Endothelial cell of umbilical vein (primary cell): ENCODE measurements around the gene FBXO7. TPM values are rescaled to one million over a fixed set of nuclear protein-coding genes. Genes with fewer than 3 reads are reported as not detected.
"Not testable (repeated sequence)": the region's sequence is repeated elsewhere in the genome, so short reads cannot be mapped to it uniquely, and the experiment has no call there.

ENCODE experiments used
- BruUV-seq: library from RNA; stranded (reverse); fragments of 400-500 nt; replicated peaks from 2 replicates; lab custom pipeline; 2021; lab: Mats Ljungman, UMichigan
- CTCF ChIA-PET: fragments of 300-600, 350-600 bp; sonication (Branson Sonifier 250); formaldehyde crosslinking; loops from one replicate; lab custom pipeline; 2021; ENCODE audit warnings: antibody characterized with exemption, inconsistent platforms; lab: Charles Lee
- POLR2A ChIA-PET: fragments of 300-600, 350-600 bp; sonication (Branson Sonifier 250); formaldehyde crosslinking; loops from one replicate; lab custom pipeline; 2021; ENCODE audit warnings: antibody characterized with exemption, inconsistent platforms; lab: Charles Lee
- DNase-seq: peaks from one replicate; pipeline ENCODE4 v3.0.0-alpha.2; 2011; ENCODE audit warnings: low read depth, low spot score
- FAIRE-seq: peaks from 2 replicates; lab custom pipeline; 2011; peaks lifted over from hg19 to GRCh38; lab: Jason Lieb, UNC
- H2AFZ ChIP-seq: 2 replicates; pipeline ENCODE4 v1.6.0; 2012; ENCODE audit warnings: low read depth, low read length, control low read depth, inconsistent platforms
- H3K27ac ChIP-seq: 2 replicates; pipeline ENCODE4 v1.5.1; 2011; ENCODE audit warnings: low read depth, mild to moderate bottlenecking, control low read depth, low read length, moderate library complexity; ENCODE audit not compliant: insufficient read depth
- H3K27me3 ChIP-seq, 2 experiments: 2 replicates each; pipeline versions ENCODE4 v1.6.0 to v1.6.1; 2011; ENCODE audit warnings: low read length in 2 of 2, mixed read lengths in 1 of 2; ENCODE audit not compliant: control insufficient read depth in 2 of 2, insufficient read depth in 2 of 2
- H3K36me3 ChIP-seq, 2 experiments: 2 replicates in 1 of 2; 3 replicates in 1 of 2; pipeline ENCODE4 v1.5.1; 2011; ENCODE audit warnings: low read length in 2 of 2, mild to moderate bottlenecking in 1 of 2, moderate library complexity in 1 of 2; ENCODE audit not compliant: control insufficient read depth in 2 of 2, insufficient read depth in 2 of 2; ENCODE audit errors: extremely low read depth in 1 of 2
- H3K4me1 ChIP-seq: 3 replicates; pipeline ENCODE4 v1.5.1; 2011; ENCODE audit warnings: mild to moderate bottlenecking, low read length; ENCODE audit not compliant: control insufficient read depth, insufficient read depth; ENCODE audit errors: extremely low read depth
- H3K4me2 ChIP-seq: 2 replicates; pipeline ENCODE4 v1.6.1; 2011; ENCODE audit warnings: low read length, control low read depth, mixed read lengths; ENCODE audit not compliant: insufficient read depth
- H3K4me3 ChIP-seq, 3 experiments: fragments of 200-600 bp in 1 of 3; sonication (generic), shearing (Covaris generic) in 1 of 3; replicated peaks in 1 of 3; 2 replicates each; pipeline ENCODE4 v1.5.1; 2011 to 2016; ENCODE audit warnings: control low read depth in 3 of 3, low read length in 3 of 3, mild to moderate bottlenecking in 2 of 3, inconsistent platforms in 1 of 3, low read depth in 1 of 3, moderate library complexity in 1 of 3; ENCODE audit not compliant: insufficient read depth in 1 of 3
- H3K79me2 ChIP-seq: 2 replicates; pipeline ENCODE4 v1.6.0; 2012; ENCODE audit warnings: low read length, inconsistent platforms; ENCODE audit not compliant: control insufficient read depth, insufficient read depth
- H3K9ac ChIP-seq: replicated peaks from 2 replicates; pipeline ENCODE3; 2011; ENCODE audit warnings: low read length, control low read depth; ENCODE audit not compliant: insufficient read depth; ENCODE audit errors: extremely low read depth
- H3K9me1 ChIP-seq: replicated peaks from 3 replicates; pipeline ENCODE4 v1.6.0; 2011; ENCODE audit warnings: mild to moderate bottlenecking, low read length; ENCODE audit not compliant: control insufficient read depth, insufficient read depth; ENCODE audit errors: extremely low read depth
- H3K9me3 ChIP-seq: replicated peaks from 2 replicates; pipeline ENCODE4 v1.5.1; 2012; ENCODE audit warnings: low read length, inconsistent platforms; ENCODE audit not compliant: control insufficient read depth, insufficient read depth
- H4K20me1 ChIP-seq: replicated peaks from 2 replicates; pipeline ENCODE3; 2011; ENCODE audit warnings: mild to moderate bottlenecking, low read length; ENCODE audit not compliant: control insufficient read depth, insufficient read depth; ENCODE audit errors: extremely low read depth
- CTCF ChIP-seq, 2 donors: IDR thresholded peaks; 1 replicate in 1 of 2; 2 replicates in 1 of 2; pipeline ENCODE4 v1.5.1; 2011; ENCODE audit warnings: low read length in 2 of 2, mild to moderate bottlenecking in 2 of 2, moderate library complexity in 2 of 2, control low read depth in 1 of 2, inconsistent platforms in 1 of 2, low read depth in 1 of 2; ENCODE audit not compliant: insufficient read depth in 1 of 2; ENCODE audit errors: extremely low read depth in 1 of 2
- EZH2 ChIP-seq: IDR thresholded peaks from 2 replicates; pipeline ENCODE4 v1.6.1; 2012; ENCODE audit warnings: borderline replicate concordance, low read depth, mild to moderate bottlenecking, moderate library complexity, low read length, inconsistent platforms; ENCODE audit not compliant: severe bottlenecking
- FOS ChIP-seq: IDR thresholded peaks from 2 replicates; pipeline ENCODE4 v1.6.1; 2011; ENCODE audit warnings: mild to moderate bottlenecking, low read length, moderate library complexity, borderline replicate concordance; ENCODE audit not compliant: insufficient read depth
- GATA2 ChIP-seq: IDR thresholded peaks from 2 replicates; pipeline ENCODE4 v1.7.0; 2011; ENCODE audit warnings: low read depth, mild to moderate bottlenecking, moderate library complexity, mixed read lengths, low read length; ENCODE audit not compliant: insufficient read length, insufficient read depth
- JUN ChIP-seq: IDR thresholded peaks from 2 replicates; pipeline ENCODE4 v1.6.1; 2011; ENCODE audit warnings: borderline replicate concordance, low read depth; ENCODE audit not compliant: insufficient read length, insufficient read depth
- MYC ChIP-seq: IDR thresholded peaks from one replicate; pipeline ENCODE4 v1.6.1; 2011; ENCODE audit warnings: mild to moderate bottlenecking, low read depth, low read length
- POLR2A ChIP-seq: IDR thresholded peaks from 2 replicates; pipeline ENCODE4 v1.6.1; 2012; ENCODE audit warnings: low read depth, mild to moderate bottlenecking, control low read depth, low read length
- POLR2AphosphoS5 ChIP-seq: IDR thresholded peaks from 2 replicates; pipeline ENCODE4 v1.6.1; 2012; ENCODE audit warnings: low read depth, mild to moderate bottlenecking, control low read depth, low read length, moderate library complexity; ENCODE audit not compliant: insufficient read depth
- dilution Hi-C: fragments of 300-500 bp; cut with MboI; formaldehyde crosslinking; loops from one replicate; pipeline ENCODE4 v1.15.0; 2019; ENCODE audit warnings: low sequenced_read_pairs; ENCODE audit not compliant: extremely low pct_ligation_motif_present
- intact Hi-C: fragments of 100-400 bp; cut with micrococcal nuclease; formaldehyde crosslinking; loops from one replicate; pipeline ENCODE4 v1.10.0; 2022
- polyA plus RNA-seq, 4 experiments: library from polyadenylated mRNA; depleted of rRNA in 3 of 4; stranded (reverse) in 3 of 4; unstranded in 1 of 4; fragments of >200 nt; gene quantifications; 2 replicates each; pipeline versions ENCODE4 v1.2.1 to v1.2.3, GENCODE V29; 2011 to 2012; ENCODE audit warnings: missing spikeins in 1 of 4
- total RNA-seq: library from RNA; stranded (reverse); gene quantifications from 2 replicates; pipeline ENCODE4 v1.2.3, GENCODE V29; 2021
- TF ChIP-seq, protein P1 (sequence below): IDR thresholded peaks from 2 replicates; pipeline ENCODE4 v1.6.1; 2011; ENCODE audit not compliant: insufficient read depth, insufficient read length

Gene FBXO7
- total and polyA plus RNA-seq, 2 donors (not counting 3 experiments of a cell fraction or from before 2014, with no cell fraction given), result 81.1 to 112 TPM

GRCh38 chr22:32477596-32477995 lies 3.0 kb downstream of the FBXO7 start:
- no peak overlapping the region for H3K4me2 ChIP-seq
- H3K4me3 ChIP-seq, result no peak overlapping the region
- peaks cover 3% of the 10 kb centered on the region for H4K20me1 ChIP-seq
- dilution Hi-C loops, result no loop called here
- H3K36me3 ChIP-seq, result no peaks in the 10 kb centered on the region
- ChIA-PET CTCF (interaction anchor here (1.0 to 4.8 kb wide), 4 partner anchors 9 to 66 kb away, joined by 3 to 33 read pairs (median 5); partner anchors contain the start of gene RTCB), POLR2A (no interaction called here)
- no peaks in the 10 kb centered on the region for H3K27me3 ChIP-seq
- no TSS peak for BruUV-seq
- intact Hi-C loops, result no loop called here
- FAIRE-seq (no peak), DNase-seq (no peak)
- peaks cover 78% of the 10 kb centered on the region for H3K79me2 ChIP-seq
- no peak overlapping the region for H2AFZ ChIP-seq
- no peak overlapping the region for H3K9ac ChIP-seq
- TF ChIP-seq EZH2 (no peak), POLR2AphosphoS5 (no peak), POLR2A (no peak), MYC (no peak), GATA2 (no peak), JUN (no peak), CTCF (IDR thresholded peaks at IDR 0.05; ENCODE audit: extremely low read depth in 1 of 2, insufficient read depth in 1 of 2, low read depth in 1 of 2, low read length in 2 of 2) (no peak), FOS (no peak)
- TF ChIP-seq, protein P1, sequence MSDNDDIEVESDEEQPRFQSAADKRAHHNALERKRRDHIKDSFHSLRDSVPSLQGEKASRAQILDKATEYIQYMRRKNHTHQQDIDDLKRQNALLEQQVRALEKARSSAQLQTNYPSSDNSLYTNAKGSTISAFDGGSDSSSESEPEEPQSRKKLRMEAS, result no peak
- H3K9me1 ChIP-seq, result no peaks in the 10 kb centered on the region
- H3K9me3 ChIP-seq, result no peaks in the 10 kb centered on the region
- H3K4me1 ChIP-seq, result peaks cover 20% of the 10 kb centered on the region
- H3K27ac ChIP-seq, result no peak overlapping the region

GRCh38 chr22:32478552-32478951 lies 3.9 kb downstream of the FBXO7 start:
- POLR2A ChIA-PET, dilution Hi-C loops: not testable (repeated sequence)
- CTCF ChIA-PET, result interaction anchor here (1.0 to 1.2 kb wide), 2 partner anchors 18 to 70 kb away, joined by 3 read pairs; no protein-coding TSS in a partner anchor

More at GRCh38 chr22:32478552-32478951, 3.9 kb downstream of the FBXO7 start:
- H3K36me3 ChIP-seq, H3K9ac ChIP-seq, BruUV-seq, H3K9me1 ChIP-seq, H3K27ac ChIP-seq, H3K4me2 ChIP-seq, FAIRE-seq, H3K27me3 ChIP-seq, H3K9me3 ChIP-seq, DNase-seq, H4K20me1 ChIP-seq, intact Hi-C loops, H3K4me3 ChIP-seq, H2AFZ ChIP-seq: not testable (repeated sequence)
- Histone ChIP-seq H3K79me2 (peaks cover 88% of the 10 kb centered on the region), H3K4me1 (peaks cover 17% of the 10 kb centered on the region)
